D721Med (cell line): ENCODE data around the gene SLC46A1.

Experiments used
- DNase-seq: peaks from one replicate; pipeline ENCODE4 v3.0.0; 2011; ENCODE audit warnings: low spot score; ENCODE audit not compliant: insufficient read length
- FAIRE-seq: peaks from 2 replicates; lab custom pipeline; 2011; peaks lifted over from hg19 to GRCh38; lab: Jason Lieb, UNC
- TF ChIP-seq, protein P1 (sequence below): IDR thresholded peaks from 2 replicates; pipeline ENCODE4 v1.5.1; 2012; ENCODE audit warnings: mild to moderate bottlenecking, control low read depth; ENCODE audit not compliant: insufficient read depth; ENCODE audit errors: missing control alignments

SLC46A1 gene

DNA sequence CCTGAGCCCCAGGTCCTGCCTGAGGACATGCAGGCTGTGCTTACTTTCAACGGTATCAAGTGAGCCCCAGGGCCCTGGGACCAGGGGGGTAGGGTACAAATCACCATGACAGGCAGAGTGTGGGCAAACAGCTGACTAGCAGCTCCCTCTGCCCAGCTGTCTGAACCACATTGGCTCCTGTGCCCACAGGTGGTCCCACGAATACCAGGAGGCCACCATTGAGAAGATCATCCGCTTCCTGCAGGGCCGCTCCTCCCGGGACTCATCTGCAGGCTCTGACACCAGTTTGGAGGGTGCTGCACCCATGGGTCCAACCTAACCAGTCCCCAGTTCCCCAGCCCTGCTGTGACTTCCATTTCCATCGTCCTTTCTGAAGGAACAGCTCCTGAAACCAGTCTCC lies 10.0 kb downstream of the SLC46A1 start:
- FAIRE-seq (no peak), DNase-seq (no peak)
- TF ChIP-seq, protein P1, sequence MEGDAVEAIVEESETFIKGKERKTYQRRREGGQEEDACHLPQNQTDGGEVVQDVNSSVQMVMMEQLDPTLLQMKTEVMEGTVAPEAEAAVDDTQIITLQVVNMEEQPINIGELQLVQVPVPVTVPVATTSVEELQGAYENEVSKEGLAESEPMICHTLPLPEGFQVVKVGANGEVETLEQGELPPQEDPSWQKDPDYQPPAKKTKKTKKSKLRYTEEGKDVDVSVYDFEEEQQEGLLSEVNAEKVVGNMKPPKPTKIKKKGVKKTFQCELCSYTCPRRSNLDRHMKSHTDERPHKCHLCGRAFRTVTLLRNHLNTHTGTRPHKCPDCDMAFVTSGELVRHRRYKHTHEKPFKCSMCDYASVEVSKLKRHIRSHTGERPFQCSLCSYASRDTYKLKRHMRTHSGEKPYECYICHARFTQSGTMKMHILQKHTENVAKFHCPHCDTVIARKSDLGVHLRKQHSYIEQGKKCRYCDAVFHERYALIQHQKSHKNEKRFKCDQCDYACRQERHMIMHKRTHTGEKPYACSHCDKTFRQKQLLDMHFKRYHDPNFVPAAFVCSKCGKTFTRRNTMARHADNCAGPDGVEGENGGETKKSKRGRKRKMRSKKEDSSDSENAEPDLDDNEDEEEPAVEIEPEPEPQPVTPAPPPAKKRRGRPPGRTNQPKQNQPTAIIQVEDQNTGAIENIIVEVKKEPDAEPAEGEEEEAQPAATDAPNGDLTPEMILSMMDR: no peak

DNA sequence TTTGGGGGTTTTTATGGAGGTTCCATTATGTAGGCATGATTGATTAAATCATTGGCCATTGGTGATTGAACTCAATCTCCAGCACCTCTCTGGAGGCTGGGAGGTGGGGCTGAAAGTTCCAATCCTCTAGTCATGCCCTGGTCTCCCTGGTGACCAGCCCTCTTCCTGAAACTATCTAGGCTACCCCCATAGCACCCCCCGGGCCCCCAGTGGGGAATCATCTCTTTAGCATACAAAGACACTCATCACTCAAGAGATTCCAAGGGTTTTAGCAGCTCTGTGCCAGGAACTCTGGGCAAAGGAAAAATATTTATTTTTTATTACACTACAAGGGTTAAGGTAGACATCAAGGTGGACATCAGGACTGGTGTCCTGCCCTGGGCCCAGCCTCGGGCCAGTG lies 10.6 kb downstream of the SLC46A1 start:
- TF ChIP-seq, protein P1: no peak
- FAIRE-seq (no peak), DNase-seq (no peak)

DNA sequence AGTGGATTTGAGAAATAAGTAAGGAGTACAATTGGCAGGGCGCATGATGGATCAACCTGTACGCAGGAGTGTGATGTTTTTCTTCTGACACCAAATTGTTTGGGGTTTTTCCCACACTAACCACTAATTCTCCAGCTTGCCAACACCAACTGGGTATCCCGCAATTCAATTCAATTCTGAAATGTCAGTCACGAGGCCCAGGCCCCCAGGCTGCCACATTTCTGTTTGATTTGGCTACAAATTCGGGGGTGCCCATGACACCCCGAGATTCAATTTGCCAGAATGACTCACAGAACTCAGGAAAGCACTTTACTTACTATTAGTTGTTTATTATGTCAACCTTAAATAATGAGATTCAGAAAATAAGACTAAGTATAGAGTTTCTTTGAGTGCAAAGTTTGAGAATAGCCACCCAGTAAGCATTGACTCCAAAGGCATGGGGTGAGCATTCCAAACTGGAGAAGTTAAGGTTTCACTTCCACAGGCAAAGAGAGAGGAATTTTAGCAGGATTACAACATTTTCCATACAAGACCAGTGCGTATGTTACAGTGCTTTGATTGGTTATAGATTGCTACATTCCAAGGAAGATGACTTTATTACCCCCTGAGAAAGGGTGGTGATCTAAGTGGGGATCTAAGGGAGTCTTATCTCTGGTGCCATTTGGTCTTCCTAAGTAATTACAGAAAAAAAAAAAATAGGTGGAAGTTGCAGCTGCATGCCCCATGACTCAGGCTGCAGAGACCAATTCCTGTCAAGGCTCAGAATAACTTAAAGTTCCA lies 11.5 kb downstream of the SLC46A1 start:
- DNase-seq: no peak
- TF ChIP-seq, protein P1: no peak
- no peak for FAIRE-seq

DNA sequence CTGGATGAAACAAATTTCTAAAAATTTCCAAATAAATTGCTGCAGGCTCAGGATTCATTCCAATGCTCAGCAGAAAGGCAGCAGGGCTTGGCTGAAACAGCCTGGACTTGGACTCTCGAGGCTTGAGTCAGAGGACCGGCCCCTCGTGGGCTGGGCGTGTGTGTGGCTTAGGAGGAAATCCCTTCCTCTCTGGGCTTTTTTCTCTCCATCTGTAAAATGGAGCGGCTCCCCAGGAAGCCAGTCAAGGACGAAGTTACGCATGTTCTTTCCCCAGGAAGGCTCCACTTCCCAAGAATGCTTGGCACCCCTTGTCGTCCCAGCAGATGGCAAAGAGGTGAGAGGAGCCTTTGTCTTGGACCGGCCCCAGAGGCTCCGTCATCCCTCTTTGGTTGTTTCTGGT lies 13.5 kb downstream of the SLC46A1 start:
- DNase-seq (no peak), FAIRE-seq (no peak)
- TF ChIP-seq, protein P1: no peak

DNA sequence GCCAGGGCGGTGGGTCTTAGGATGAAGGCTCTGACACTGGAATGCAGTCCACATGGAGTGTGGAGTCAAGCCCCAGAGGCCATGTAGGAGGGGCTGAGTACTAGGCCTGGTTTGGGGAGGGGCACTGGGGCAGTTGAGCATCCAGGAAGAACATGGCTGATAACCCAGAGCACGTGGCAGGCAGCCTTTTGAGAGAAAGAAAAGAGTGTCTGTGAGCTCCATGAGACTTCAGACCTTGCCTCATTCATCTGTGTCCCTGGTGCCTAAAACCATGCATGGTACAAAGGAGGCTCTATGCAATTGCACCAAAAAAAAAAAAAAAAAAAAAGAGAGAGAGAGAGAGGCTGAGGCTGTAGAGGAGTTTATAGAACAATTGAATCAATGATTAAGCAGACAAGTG lies 14.6 kb downstream of the SLC46A1 start:
- no peak for FAIRE-seq
- TF ChIP-seq, protein P1: no peak
- DNase-seq: no peak

DNA sequence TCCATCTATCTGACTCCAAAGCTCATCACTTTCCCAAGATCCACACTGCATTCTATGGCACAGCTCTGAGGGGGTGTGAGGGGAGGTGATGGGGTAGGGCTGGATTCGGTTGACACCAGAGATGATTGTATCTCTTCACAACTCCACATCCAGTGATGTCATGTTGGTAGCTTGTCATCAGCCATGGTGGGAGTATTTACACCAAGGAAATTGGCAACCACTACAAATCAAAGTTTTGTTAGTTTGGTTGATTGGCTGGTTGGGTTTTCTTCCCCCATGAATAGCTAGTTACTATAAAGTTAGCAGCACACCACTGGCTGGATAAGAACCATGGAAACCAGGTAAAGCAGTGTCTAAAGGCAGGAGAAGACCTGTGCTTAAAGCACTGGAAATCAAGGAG lies 15.0 kb downstream of the SLC46A1 start:
- TF ChIP-seq, protein P1: no peak
- no peak for FAIRE-seq

DNA sequence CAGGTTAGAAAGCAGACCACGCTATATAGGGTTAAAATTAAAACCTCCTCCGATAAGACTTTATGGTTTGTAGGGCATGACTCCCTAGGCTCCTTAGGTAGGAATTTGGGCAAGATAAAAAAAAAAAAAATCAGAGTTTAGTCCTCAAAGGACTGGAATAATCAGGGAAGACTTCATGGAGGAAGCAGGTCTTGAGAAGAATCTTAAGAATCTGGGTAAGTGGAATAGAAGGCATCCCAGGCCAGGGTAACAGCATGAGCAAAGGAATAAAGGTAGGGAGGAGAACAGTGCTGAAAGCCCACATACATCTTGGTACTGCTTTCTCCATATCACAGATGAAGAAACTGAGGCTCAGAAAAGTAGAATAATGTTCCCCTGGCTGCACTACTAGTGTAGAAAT lies 15.4 kb downstream of the SLC46A1 start:
- TF ChIP-seq, protein P1: no peak
- no peak for FAIRE-seq
- no peak for DNase-seq

More for the DNA sequence above, 15.0 kb downstream of the SLC46A1 start:
- DNase-seq: no peak
